PC-9 (cell line): ENCODE data around the gene SHF. TPM values are rescaled to one million over a fixed set of nuclear protein-coding genes. Genes with fewer than 3 reads are reported as not detected.
"Not testable (repeated sequence)": the region's sequence is repeated elsewhere in the genome, so short reads cannot be mapped to it uniquely, and the experiment has no call there.

Source experiments
- BruUV-seq: library from RNA; stranded (reverse); fragments of 400-500 nt; replicated peaks from 2 replicates; lab custom pipeline; 2021; lab: Mats Ljungman, UMichigan
- CTCF ChIA-PET: fragments of 300-600 bp; sonication (Branson Sonifier 250); formaldehyde crosslinking; loops from one replicate; lab custom pipeline; 2022; ENCODE audit warnings: antibody characterized with exemption; lab: Charles Lee
- POLR2A ChIA-PET: fragments of 300-600 bp; sonication (Branson Sonifier 250); formaldehyde crosslinking; loops from one replicate; lab custom pipeline; 2022; ENCODE audit warnings: antibody characterized with exemption; ENCODE audit not compliant: unreplicated experiment; lab: Charles Lee
- DNase-seq, 2 experiments: peaks; one replicate each; pipeline versions ENCODE4 v3.0.0 to v3.0.0-alpha.2; 2015 to 2022; ENCODE audit warnings: mixed read lengths in 1 of 2
- H2AFZ ChIP-seq: fragments of 200-600 bp; sonication (generic); 2 replicates; pipeline ENCODE4 v1.8.1; 2017; ENCODE audit warnings: antibody characterized with exemption
- H3F3A ChIP-seq: fragments of 200-600 bp; sonication (generic); 2 replicates; pipeline ENCODE4 v1.8.1; 2017; ENCODE audit warnings: antibody characterized with exemption, mild to moderate bottlenecking, low read depth; ENCODE audit not compliant: insufficient read depth
- H3K27ac ChIP-seq: fragments of 200-600 bp; sonication (generic); 2 replicates; pipeline ENCODE4 v1.6.1; 2016; ENCODE audit warnings: mixed run types
- H3K27me3 ChIP-seq: fragments of 200-600 bp; sonication (generic); 2 replicates; pipeline ENCODE4 v1.6.1; 2016; ENCODE audit warnings: low read depth, mixed run types; ENCODE audit not compliant: insufficient read depth
- H3K36me3 ChIP-seq: fragments of 200-600 bp; sonication (generic); 2 replicates; pipeline ENCODE4 v1.6.1; 2016; ENCODE audit warnings: low read depth, mixed run types
- H3K4me1 ChIP-seq: fragments of 200-600 bp; sonication (generic); replicated peaks from 2 replicates; pipeline ENCODE4 v1.6.1; 2016; ENCODE audit warnings: mixed run types; ENCODE audit not compliant: insufficient read depth
- H3K4me2 ChIP-seq: fragments of 200-600 bp; sonication (generic); 2 replicates; pipeline ENCODE4 v1.6.1; 2017; ENCODE audit warnings: mixed run types
- H3K4me3 ChIP-seq: fragments of 200-600 bp; sonication (generic); 2 replicates; pipeline ENCODE4 v1.6.1; 2016; ENCODE audit warnings: mixed run types
- H3K79me2 ChIP-seq: fragments of 200-600 bp; sonication (generic); 2 replicates; pipeline ENCODE4 v1.6.1; 2017; ENCODE audit warnings: low read depth, mixed run types
- H3K9me2 ChIP-seq: fragments of 200-600 bp; sonication (generic); 2 replicates; pipeline ENCODE4 v1.8.1; 2017; ENCODE audit warnings: mild to moderate bottlenecking; ENCODE audit not compliant: insufficient read depth
- H3K9me3 ChIP-seq: fragments of 200-600 bp; sonication (generic); 2 replicates; pipeline ENCODE4 v1.8.1; 2016; ENCODE audit warnings: low read depth; ENCODE audit not compliant: insufficient read depth
- H4K20me1 ChIP-seq: fragments of 200-600 bp; sonication (generic); 2 replicates; pipeline ENCODE4 v1.8.1; 2017; ENCODE audit not compliant: insufficient read depth
- CTCF ChIP-seq: fragments of 200-600 bp; sonication (generic); conservative IDR thresholded peaks from 2 replicates; pipeline ENCODE4 v1.6.1; 2017; ENCODE audit warnings: mixed run types, antibody characterized with exemption, mild to moderate bottlenecking, moderate library complexity
- EZH2 ChIP-seq: fragments of 200-600 bp; sonication (generic); IDR thresholded peaks from 2 replicates; pipeline ENCODE4 v1.8.0; 2017; ENCODE audit warnings: antibody characterized with exemption, low read depth
- intact Hi-C: fragments of 100-400 bp; cut with micrococcal nuclease; formaldehyde crosslinking; loops from one replicate; pipeline ENCODE4 v1.10.0; 2022; ENCODE audit not compliant: unreplicated experiment
- total RNA-seq: library from RNA; stranded (reverse); gene quantifications from 2 replicates; pipeline ENCODE4 v1.2.3, GENCODE V29; 2021

Gene SHF
- total RNA-seq, 1 experiment from 2014 or later = 6.1 TPM

GRCh38 chr15:45137703-45138102, 50.1 kb downstream of the SHF start:
- H4K20me1 ChIP-seq = no peaks in the 10 kb centered on the region
- no peaks in the 10 kb centered on the region for H3K36me3 ChIP-seq
- no peaks in the 10 kb centered on the region for H3K4me1 ChIP-seq
- no peaks in the 10 kb centered on the region for H3K79me2 ChIP-seq
- BruUV-seq = no TSS peak
- no peaks in the 10 kb centered on the region for H3K9me2 ChIP-seq
- no peaks in the 10 kb centered on the region for H3K9me3 ChIP-seq
- intact Hi-C loops = no loop called here
- no peaks in the 10 kb centered on the region for H3F3A ChIP-seq
- H3K4me3 ChIP-seq = no peak overlapping the region
- H3K27me3 ChIP-seq = no peaks in the 10 kb centered on the region
- DNase-seq = no peak
- ChIA-PET POLR2A (interaction anchor here (0.6 kb wide), 1 partner anchor 19 kb away, joined by 4 read pairs; no protein-coding TSS in a partner anchor), CTCF (interaction anchor here (0.6 kb wide), 1 partner anchor 14 kb away, joined by 6 read pairs; no protein-coding TSS in a partner anchor)
- H3K27ac ChIP-seq = no peak overlapping the region
- no peak overlapping the region for H2AFZ ChIP-seq
- H3K4me2 ChIP-seq = no peak overlapping the region
- TF ChIP-seq CTCF (no peak), EZH2 (no peak)

GRCh38 chr15:45136378-45136764, 51.4 kb downstream of the SHF start:
- POLR2A ChIA-PET = no interaction called here
- Histone ChIP-seq H3K9me2 (no peaks in the 10 kb centered on the region), H3K36me3 (no peaks in the 10 kb centered on the region), H3F3A (no peaks in the 10 kb centered on the region), H3K9me3 (no peaks in the 10 kb centered on the region), H3K4me3 (no peak overlapping the region), H3K27ac (no peak overlapping the region), H3K79me2 (no peaks in the 10 kb centered on the region), H2AFZ (no peak overlapping the region), H3K27me3 (no peaks in the 10 kb centered on the region), H4K20me1 (no peaks in the 10 kb centered on the region), H3K4me1 (no peaks in the 10 kb centered on the region), H3K4me2 (no peak overlapping the region)
- TF ChIP-seq CTCF = no peak
- TF ChIP-seq EZH2 = no peak
- DNase-seq = no peak
- BruUV-seq = no TSS peak
- intact Hi-C loops = no loop called here
- CTCF ChIA-PET = no interaction called here

- H2AFZ ChIP-seq, H3K79me2 ChIP-seq, DNase-seq, CTCF ChIA-PET, H3K9me3 ChIP-seq, H3K4me1 ChIP-seq, H3F3A ChIP-seq, POLR2A ChIA-PET, BruUV-seq, H3K36me3 ChIP-seq, H3K4me3 ChIP-seq, H3K27me3 ChIP-seq, intact Hi-C loops, H3K9me2 ChIP-seq, H4K20me1 ChIP-seq, H3K27ac ChIP-seq, H3K4me2 ChIP-seq: not testable (repeated sequence)
Observed at GRCh38 chr15:45135705-45136377, 51.9 kb downstream of the SHF start.
